Measurements from ENCODE around the gene MIR17HG.

- TF ChIP-seq EP300 (IDR thresholded peaks at IDR 0.05; ENCODE audit: borderline replicate concordance in 1 of 2, low read depth in 1 of 2, low read length in 1 of 2) (no peak), CTCF (IDR thresholded peaks at IDR 0.05) (no peak), POLR2AphosphoS5 (IDR thresholded peaks at IDR 0.05; ENCODE audit: low read depth, low read length) (no peak), TAF1 (IDR thresholded peaks at IDR 0.05; ENCODE audit: borderline replicate concordance, low read depth, low read length) (no peak), RAD21 (IDR thresholded peaks at IDR 0.05; ENCODE audit: low read length) (no peak), SIN3A (IDR thresholded peaks at IDR 0.05; ENCODE audit: borderline replicate concordance, low read depth, low read length) (no peak), GATA2 (CRISPR knock-in tag; IDR thresholded peaks at IDR 0.05) (no peak), FOSL2 (IDR thresholded peaks at IDR 0.05; ENCODE audit: borderline replicate concordance, low read depth) (no peak), FOXJ3 (CRISPR knock-in tag; IDR thresholded peaks at IDR 0.05) (no peak), REST (IDR thresholded peaks at IDR 0.05; ENCODE audit: low read depth, low read length) (no peak), USF2 (IDR thresholded peaks at IDR 0.05; ENCODE audit: borderline replicate concordance, low read depth, low read length) (no peak), MAX (IDR thresholded peaks at IDR 0.05; ENCODE audit: low read depth) (no peak)
Measured at GRCh38 chr13:91304741-91305140, 42.7 kb upstream of the MIR17HG start.

Measured in SK-N-SH (cell line).